ENCODE results near the gene MESP2.

DNA sequence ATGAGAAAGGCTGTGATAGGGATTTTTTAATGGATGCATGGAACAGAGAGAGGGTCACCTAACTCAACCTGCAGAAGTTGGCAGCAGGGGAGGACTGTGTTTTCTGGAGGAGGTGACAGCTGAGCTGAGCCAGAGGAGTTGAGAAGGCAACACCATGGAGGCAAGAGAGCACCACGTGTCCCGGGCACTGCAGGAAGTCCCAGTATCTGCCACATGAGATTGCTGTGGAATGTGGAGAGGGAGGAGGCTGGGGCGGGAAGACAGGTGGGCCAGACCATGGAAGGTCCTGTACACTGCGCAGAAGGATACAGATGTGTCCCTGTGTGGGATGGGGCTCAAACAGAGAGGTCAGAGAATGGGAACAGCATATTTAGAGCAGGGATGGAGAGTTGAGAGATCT is 40.4 kb upstream of the MESP2 start:
- TF ChIP-seq, protein P1, sequence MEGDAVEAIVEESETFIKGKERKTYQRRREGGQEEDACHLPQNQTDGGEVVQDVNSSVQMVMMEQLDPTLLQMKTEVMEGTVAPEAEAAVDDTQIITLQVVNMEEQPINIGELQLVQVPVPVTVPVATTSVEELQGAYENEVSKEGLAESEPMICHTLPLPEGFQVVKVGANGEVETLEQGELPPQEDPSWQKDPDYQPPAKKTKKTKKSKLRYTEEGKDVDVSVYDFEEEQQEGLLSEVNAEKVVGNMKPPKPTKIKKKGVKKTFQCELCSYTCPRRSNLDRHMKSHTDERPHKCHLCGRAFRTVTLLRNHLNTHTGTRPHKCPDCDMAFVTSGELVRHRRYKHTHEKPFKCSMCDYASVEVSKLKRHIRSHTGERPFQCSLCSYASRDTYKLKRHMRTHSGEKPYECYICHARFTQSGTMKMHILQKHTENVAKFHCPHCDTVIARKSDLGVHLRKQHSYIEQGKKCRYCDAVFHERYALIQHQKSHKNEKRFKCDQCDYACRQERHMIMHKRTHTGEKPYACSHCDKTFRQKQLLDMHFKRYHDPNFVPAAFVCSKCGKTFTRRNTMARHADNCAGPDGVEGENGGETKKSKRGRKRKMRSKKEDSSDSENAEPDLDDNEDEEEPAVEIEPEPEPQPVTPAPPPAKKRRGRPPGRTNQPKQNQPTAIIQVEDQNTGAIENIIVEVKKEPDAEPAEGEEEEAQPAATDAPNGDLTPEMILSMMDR (conservative IDR thresholded peaks at IDR 0.05 in 1 of 2, IDR thresholded peaks at IDR 0.05 in 1 of 2; ENCODE audit: low read depth in 1 of 2, low read length in 2 of 2) = no peak
- no peak for TF ChIP-seq EZH2 (IDR thresholded peaks at IDR 0.05; ENCODE audit: low read length, missing control alignments)
